GM19463 (cell line): ENCODE data around the gene OR11H1.
"Not testable (repeated sequence)": the region's sequence is repeated elsewhere in the genome, so short reads cannot be mapped to it uniquely, and the experiment has no call there.

Experiments used
- ATAC-seq: cut with Tn5 transposase; IDR thresholded peaks from one replicate; pipeline ENCODE4 v1.9.1; 2021; ENCODE audit warnings: mild to moderate bottlenecking, moderate library complexity; ENCODE audit not compliant: unreplicated experiment

The OR11H1 gene

GRCh38 chr22:15527892-15528291 is at the start of gene OR11H1:
TSS of gene OR11H1 (plus strand) at chr22:15528192. CDS start at chr22:15528192, 0 bp downstream.
- not testable (repeated sequence) for ATAC-seq

GRCh38 chr22:15509967-15510366 is 18.0 kb upstream of the OR11H1 start:
- ATAC-seq = not testable (repeated sequence)

- ATAC-seq = not testable (repeated sequence)
Measured at GRCh38 chr22:15515896-15516295, 12.1 kb upstream of the OR11H1 start.

- ATAC-seq = not testable (repeated sequence)
Measured at GRCh38 chr22:15553767-15554166, 25.8 kb downstream of the OR11H1 start.

GRCh38 chr22:15563461-15563860 is 35.5 kb downstream of the OR11H1 start:
- ATAC-seq = not testable (repeated sequence)

GRCh38 chr22:15565063-15565462 is 37.1 kb downstream of the OR11H1 start:
- ATAC-seq = not testable (repeated sequence)
